Measurements from ENCODE around the gene IRS2.

DNA sequence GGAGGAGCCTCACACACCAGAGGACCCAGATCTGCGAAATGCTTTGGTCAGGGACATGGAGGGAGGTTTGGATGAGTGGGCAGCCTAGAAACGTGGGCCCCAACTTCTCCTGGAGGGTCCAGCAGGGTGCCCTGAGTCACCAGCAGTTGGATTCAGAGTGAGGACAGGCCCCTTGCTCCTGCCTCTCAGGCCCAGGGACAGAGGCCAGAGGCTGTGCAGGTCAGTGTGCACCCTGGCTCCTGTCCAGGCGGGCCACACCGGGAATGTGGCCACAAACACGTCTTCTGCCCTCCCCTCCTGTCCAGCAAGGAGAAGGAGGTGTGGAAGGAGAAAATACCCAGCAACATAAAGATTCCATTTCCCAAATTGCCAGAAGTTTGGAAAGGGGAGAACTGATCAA lies 19.4 kb downstream of the IRS2 start:
- TF ChIP-seq, protein P1, sequence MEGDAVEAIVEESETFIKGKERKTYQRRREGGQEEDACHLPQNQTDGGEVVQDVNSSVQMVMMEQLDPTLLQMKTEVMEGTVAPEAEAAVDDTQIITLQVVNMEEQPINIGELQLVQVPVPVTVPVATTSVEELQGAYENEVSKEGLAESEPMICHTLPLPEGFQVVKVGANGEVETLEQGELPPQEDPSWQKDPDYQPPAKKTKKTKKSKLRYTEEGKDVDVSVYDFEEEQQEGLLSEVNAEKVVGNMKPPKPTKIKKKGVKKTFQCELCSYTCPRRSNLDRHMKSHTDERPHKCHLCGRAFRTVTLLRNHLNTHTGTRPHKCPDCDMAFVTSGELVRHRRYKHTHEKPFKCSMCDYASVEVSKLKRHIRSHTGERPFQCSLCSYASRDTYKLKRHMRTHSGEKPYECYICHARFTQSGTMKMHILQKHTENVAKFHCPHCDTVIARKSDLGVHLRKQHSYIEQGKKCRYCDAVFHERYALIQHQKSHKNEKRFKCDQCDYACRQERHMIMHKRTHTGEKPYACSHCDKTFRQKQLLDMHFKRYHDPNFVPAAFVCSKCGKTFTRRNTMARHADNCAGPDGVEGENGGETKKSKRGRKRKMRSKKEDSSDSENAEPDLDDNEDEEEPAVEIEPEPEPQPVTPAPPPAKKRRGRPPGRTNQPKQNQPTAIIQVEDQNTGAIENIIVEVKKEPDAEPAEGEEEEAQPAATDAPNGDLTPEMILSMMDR (conservative IDR thresholded peaks at IDR 0.05; ENCODE audit: low read length), result no peak
- no peak for TF ChIP-seq EZH2phosphoT487 (IDR thresholded peaks at IDR 0.05; ENCODE audit: borderline replicate concordance, low read depth, low read length)

All from OCI-LY7 (cell line).